Measurements from ENCODE around the gene ADAM10. TPM values are rescaled to one million over a fixed set of nuclear protein-coding genes. Genes with fewer than 3 reads are reported as not detected.
A peak's percentile ranks its signal among the peaks of the same experiment; 100 is the strongest.

The ADAM10 gene
- total RNA-seq, 2 experiments from 2014 or later: 133 to 135 TPM

- H3K9me3 Mint-ChIP-seq (ENCODE audit: insufficient read depth): no peaks in the 10 kb centered on the region
- no peaks in the 10 kb centered on the region for H3K27me3 Mint-ChIP-seq (ENCODE audit: low read depth)
- ChIA-PET CTCF (interaction anchor here (1.3 kb wide), 1 partner anchor 150 kb away, joined by 3 read pairs; the partner anchor contains the start of gene ADAM10), POLR2A (interaction anchor here (1.3 kb wide), 1 partner anchor 14 kb away, joined by 3 read pairs; no protein-coding TSS in a partner anchor)
- H3K27ac Mint-ChIP-seq: peak overlapping the region; percentile 23
- H3K4me1 Mint-ChIP-seq (ENCODE audit: low read depth): peaks cover 21% of the 10 kb centered on the region
- no peak for ATAC-seq
- H3K36me3 Mint-ChIP-seq (ENCODE audit: low read depth): peaks cover 57% of the 10 kb centered on the region
- no peak overlapping the region for H3K4me3 Mint-ChIP-seq
- no peak for DNase-seq
Observed at GRCh38 chr15:58598829-58599210, 150.7 kb downstream of the ADAM10 start.

- ATAC-seq: no peak
- DNase-seq: no peak
- ChIA-PET POLR2A (interaction anchor here (1.3 kb wide), 1 partner anchor 14 kb away, joined by 3 read pairs; no protein-coding TSS in a partner anchor), CTCF (interaction anchor here (1.3 to 1.4 kb wide), 2 partner anchors 151 to 328 kb away, joined by 3 to 5 read pairs; partner anchors contain the start of gene ADAM10)
- peaks cover 56% of the 10 kb centered on the region for H3K36me3 Mint-ChIP-seq (ENCODE audit: low read depth)
- H3K4me3 Mint-ChIP-seq: no peak overlapping the region
- H3K27ac Mint-ChIP-seq: peak overlapping the region; percentile 23
- no peaks in the 10 kb centered on the region for H3K9me3 Mint-ChIP-seq (ENCODE audit: insufficient read depth)
- H3K27me3 Mint-ChIP-seq (ENCODE audit: low read depth): no peaks in the 10 kb centered on the region
- peaks cover 27% of the 10 kb centered on the region for H3K4me1 Mint-ChIP-seq (ENCODE audit: low read depth)
Observed at GRCh38 chr15:58597943-58598828, 151.3 kb downstream of the ADAM10 start.

DNA sequence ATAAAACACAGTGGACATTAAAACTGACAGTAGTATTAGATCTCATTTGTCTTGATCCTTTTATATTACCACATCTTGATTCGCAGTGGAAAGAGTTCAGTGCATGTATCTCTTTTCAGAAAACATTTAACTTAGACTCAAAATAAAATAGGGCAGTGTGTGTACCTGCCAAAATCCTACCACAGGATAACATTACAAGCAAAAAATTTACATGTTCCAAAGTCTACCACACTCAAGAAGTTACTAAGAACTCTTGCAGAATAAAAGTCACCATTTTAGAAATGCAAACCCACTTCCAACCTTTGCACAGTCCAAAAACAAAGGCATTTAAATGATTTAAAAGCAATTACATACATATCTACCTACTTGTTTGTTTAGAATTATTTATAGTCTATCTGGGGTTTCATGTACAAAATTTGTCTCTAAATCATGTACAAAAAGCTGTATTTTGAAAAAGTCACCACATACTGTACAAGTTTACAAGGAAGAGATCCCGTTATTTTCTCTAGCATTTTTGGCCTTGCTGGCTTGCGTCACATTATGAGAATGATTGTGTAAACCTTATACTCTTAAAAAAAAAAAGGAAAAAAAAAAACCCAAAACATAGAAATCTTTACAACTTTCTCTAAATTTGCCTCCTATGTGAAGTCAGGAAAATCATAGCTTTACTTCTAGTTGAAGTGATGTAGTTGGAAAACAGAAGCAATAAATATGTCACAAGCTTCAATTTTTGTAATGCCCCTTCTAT lies 153.8 kb downstream of the ADAM10 start:
- no peaks in the 10 kb centered on the region for H3K27me3 Mint-ChIP-seq (ENCODE audit: low read depth)
- H3K36me3 Mint-ChIP-seq (ENCODE audit: low read depth): peaks cover 53% of the 10 kb centered on the region
- H3K4me3 Mint-ChIP-seq: no peak overlapping the region
- ChIA-PET POLR2A (no interaction called here), CTCF (no interaction called here)
- DNase-seq (no peak), ATAC-seq (no peak)
- H3K9me3 Mint-ChIP-seq (ENCODE audit: insufficient read depth): no peaks in the 10 kb centered on the region
- no peak overlapping the region for H3K27ac Mint-ChIP-seq
- H3K4me1 Mint-ChIP-seq (ENCODE audit: low read depth): peaks cover 27% of the 10 kb centered on the region

DNA sequence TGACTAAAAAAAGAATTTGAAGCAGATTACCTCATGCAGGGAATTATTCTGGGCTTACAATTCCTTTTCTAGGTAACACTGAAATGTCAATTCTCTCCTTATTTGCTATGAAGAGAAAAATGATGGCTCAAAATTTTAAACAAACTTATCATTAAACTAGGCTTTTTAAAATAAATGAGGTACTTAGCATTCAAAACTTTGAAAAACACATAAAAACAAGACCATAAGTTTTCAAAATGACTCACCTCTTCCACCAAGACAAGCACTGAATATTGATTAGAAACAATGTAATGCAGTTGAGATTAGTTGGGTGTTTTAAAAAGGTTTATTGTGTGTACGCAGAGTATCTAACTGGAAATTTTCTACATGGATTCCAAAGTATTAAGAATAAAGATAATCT lies 154.6 kb downstream of the ADAM10 start:
- DNase-seq (no peak), ATAC-seq (no peak)
- H3K27ac Mint-ChIP-seq: no peak overlapping the region
- H3K9me3 Mint-ChIP-seq (ENCODE audit: insufficient read depth): no peaks in the 10 kb centered on the region
- H3K36me3 Mint-ChIP-seq (ENCODE audit: low read depth): peaks cover 53% of the 10 kb centered on the region
- ChIA-PET POLR2A (no interaction called here), CTCF (no interaction called here)
- no peak overlapping the region for H3K4me3 Mint-ChIP-seq
- H3K27me3 Mint-ChIP-seq (ENCODE audit: low read depth): no peaks in the 10 kb centered on the region
- H3K4me1 Mint-ChIP-seq (ENCODE audit: low read depth): peaks cover 27% of the 10 kb centered on the region

- Mint-ChIP-seq H3K9me3 (ENCODE audit: insufficient read depth) (no peaks in the 10 kb centered on the region), H3K36me3 (ENCODE audit: low read depth) (peaks cover 47% of the 10 kb centered on the region), H3K4me1 (ENCODE audit: low read depth) (peaks cover 27% of the 10 kb centered on the region), H3K27me3 (ENCODE audit: low read depth) (no peaks in the 10 kb centered on the region), H3K4me3 (no peak overlapping the region), H3K27ac (no peak overlapping the region)
- DNase-seq (no peak), ATAC-seq (no peak)
- CTCF ChIA-PET: no interaction called here
- POLR2A ChIA-PET: no interaction called here
Observed at GRCh38 chr15:58593870-58594269, 155.6 kb downstream of the ADAM10 start.

DNA sequence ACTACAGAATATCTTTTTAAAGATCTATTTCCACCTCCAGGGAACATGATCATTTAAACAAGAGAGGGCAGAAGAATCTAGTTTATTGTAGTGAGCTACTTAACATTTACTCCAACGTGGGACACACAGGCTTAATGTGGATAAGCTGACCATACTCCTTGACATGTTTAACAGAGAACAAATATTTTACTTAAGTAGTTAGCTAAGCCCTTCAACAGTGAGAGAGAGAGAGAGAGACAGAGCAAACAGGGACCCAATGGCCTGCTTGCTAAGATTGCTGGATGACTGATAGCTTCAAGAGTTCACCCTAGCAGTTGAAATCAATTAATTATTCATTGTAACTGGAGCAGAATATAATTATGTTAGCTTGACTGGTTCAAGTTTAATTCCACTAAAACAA lies 158.6 kb downstream of the ADAM10 start:
- ATAC-seq (no peak), DNase-seq (no peak)
- no peaks in the 10 kb centered on the region for H3K27me3 Mint-ChIP-seq (ENCODE audit: low read depth)
- H3K9me3 Mint-ChIP-seq (ENCODE audit: insufficient read depth): no peaks in the 10 kb centered on the region
- ChIA-PET POLR2A (no interaction called here), CTCF (interaction anchor here (1.2 kb wide), 1 partner anchor 151 kb away, joined by 5 read pairs; no protein-coding TSS in a partner anchor)
- peaks cover 26% of the 10 kb centered on the region for H3K4me1 Mint-ChIP-seq (ENCODE audit: low read depth)
- peaks cover 26% of the 10 kb centered on the region for H3K36me3 Mint-ChIP-seq (ENCODE audit: low read depth)
- no peak overlapping the region for H3K4me3 Mint-ChIP-seq
- H3K27ac Mint-ChIP-seq: no peak overlapping the region

GRCh38 chr15:58590236-58590635 lies 159.3 kb downstream of the ADAM10 start:
- Mint-ChIP-seq H3K36me3 (ENCODE audit: low read depth) (peaks cover 21% of the 10 kb centered on the region), H3K4me3 (no peak overlapping the region), H3K27me3 (ENCODE audit: low read depth) (no peaks in the 10 kb centered on the region), H3K27ac (no peak overlapping the region), H3K9me3 (ENCODE audit: insufficient read depth) (no peaks in the 10 kb centered on the region), H3K4me1 (ENCODE audit: low read depth) (peaks cover 27% of the 10 kb centered on the region)
- DNase-seq (no peak), ATAC-seq (no peak)
- ChIA-PET CTCF (interaction anchor here (1.2 kb wide), 1 partner anchor 151 kb away, joined by 5 read pairs; no protein-coding TSS in a partner anchor), POLR2A (no interaction called here)

DNA sequence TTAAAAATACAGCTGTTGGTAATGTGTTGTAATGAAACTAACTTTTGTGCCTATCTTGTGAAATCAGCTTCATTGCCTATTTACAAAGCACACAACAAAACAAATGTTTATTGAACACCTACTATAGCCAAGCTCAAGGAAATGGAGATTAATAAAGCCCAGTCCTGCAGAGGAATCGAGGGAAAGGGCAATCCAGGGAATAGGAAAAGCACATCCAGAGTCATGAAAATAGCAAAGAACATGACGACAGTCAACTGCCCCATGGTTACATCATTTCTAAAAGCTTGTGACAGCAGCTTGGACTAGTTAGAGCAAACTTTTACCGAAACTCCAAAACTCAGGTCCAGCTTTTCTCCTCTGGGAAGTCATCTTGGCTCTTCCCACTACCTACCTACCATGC lies 160.5 kb downstream of the ADAM10 start:
- Mint-ChIP-seq H3K9me3 (ENCODE audit: insufficient read depth) (no peaks in the 10 kb centered on the region), H3K27ac (no peak overlapping the region), H3K36me3 (ENCODE audit: low read depth) (peaks cover 16% of the 10 kb centered on the region), H3K4me3 (no peak overlapping the region), H3K4me1 (ENCODE audit: low read depth) (peaks cover 23% of the 10 kb centered on the region), H3K27me3 (ENCODE audit: low read depth) (no peaks in the 10 kb centered on the region)
- no peak for ATAC-seq
- ChIA-PET POLR2A (interaction anchor here (0.6 kb wide), 1 partner anchor 101 kb away, joined by 4 read pairs; no protein-coding TSS in a partner anchor), CTCF (interaction anchor here (0.7 to 1.6 kb wide), 3 partner anchors 30 to 361 kb away, joined by 3 read pairs; no protein-coding TSS in a partner anchor)
- no peak for DNase-seq

DNA sequence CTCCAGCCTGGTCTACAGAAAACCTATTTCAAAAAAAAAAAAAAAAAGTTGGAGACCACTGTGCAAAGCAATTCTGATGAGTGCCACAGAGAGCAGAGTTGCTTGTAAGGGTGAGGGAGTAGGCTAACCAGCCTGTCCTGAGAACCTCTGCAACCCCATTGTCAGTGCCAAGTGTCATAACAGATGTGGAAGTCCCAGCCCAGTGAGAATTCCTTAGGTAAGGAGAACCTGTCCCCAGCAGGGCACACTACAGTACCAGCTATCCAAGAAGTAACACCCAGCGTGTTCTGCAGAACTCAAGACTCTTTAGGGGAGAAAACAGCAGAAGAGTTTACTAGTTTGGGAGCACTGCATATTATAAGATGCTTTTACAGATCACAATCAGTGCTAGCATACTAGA lies 161.4 kb downstream of the ADAM10 start:
- no peak for DNase-seq
- Mint-ChIP-seq H3K27ac (no peak overlapping the region), H3K4me3 (no peak overlapping the region), H3K9me3 (ENCODE audit: insufficient read depth) (peaks cover 6% of the 10 kb centered on the region), H3K27me3 (ENCODE audit: low read depth) (peaks cover 4% of the 10 kb centered on the region), H3K4me1 (ENCODE audit: low read depth) (peaks cover 15% of the 10 kb centered on the region), H3K36me3 (ENCODE audit: low read depth) (peaks cover 13% of the 10 kb centered on the region)
- no peak for ATAC-seq
- CTCF ChIA-PET: interaction anchor here (0.9 to 1.6 kb wide), 2 partner anchors 29 to 360 kb away, joined by 3 read pairs; no protein-coding TSS in a partner anchor
- POLR2A ChIA-PET: no interaction called here

GRCh38 chr15:58587486-58587885 lies 162.0 kb downstream of the ADAM10 start:
- H3K27me3 Mint-ChIP-seq (ENCODE audit: low read depth): peaks cover 4% of the 10 kb centered on the region
- H3K36me3 Mint-ChIP-seq (ENCODE audit: low read depth): peaks cover 11% of the 10 kb centered on the region
- H3K27ac Mint-ChIP-seq: no peak overlapping the region
- ATAC-seq (no peak), DNase-seq (no peak)
- no peak overlapping the region for H3K4me3 Mint-ChIP-seq
- POLR2A ChIA-PET: no interaction called here
- CTCF ChIA-PET: interaction anchor here (1.6 kb wide), 1 partner anchor 360 kb away, joined by 3 read pairs; no protein-coding TSS in a partner anchor
- peaks cover 12% of the 10 kb centered on the region for H3K9me3 Mint-ChIP-seq (ENCODE audit: insufficient read depth)
- H3K4me1 Mint-ChIP-seq (ENCODE audit: low read depth): peaks cover 15% of the 10 kb centered on the region

DNA sequence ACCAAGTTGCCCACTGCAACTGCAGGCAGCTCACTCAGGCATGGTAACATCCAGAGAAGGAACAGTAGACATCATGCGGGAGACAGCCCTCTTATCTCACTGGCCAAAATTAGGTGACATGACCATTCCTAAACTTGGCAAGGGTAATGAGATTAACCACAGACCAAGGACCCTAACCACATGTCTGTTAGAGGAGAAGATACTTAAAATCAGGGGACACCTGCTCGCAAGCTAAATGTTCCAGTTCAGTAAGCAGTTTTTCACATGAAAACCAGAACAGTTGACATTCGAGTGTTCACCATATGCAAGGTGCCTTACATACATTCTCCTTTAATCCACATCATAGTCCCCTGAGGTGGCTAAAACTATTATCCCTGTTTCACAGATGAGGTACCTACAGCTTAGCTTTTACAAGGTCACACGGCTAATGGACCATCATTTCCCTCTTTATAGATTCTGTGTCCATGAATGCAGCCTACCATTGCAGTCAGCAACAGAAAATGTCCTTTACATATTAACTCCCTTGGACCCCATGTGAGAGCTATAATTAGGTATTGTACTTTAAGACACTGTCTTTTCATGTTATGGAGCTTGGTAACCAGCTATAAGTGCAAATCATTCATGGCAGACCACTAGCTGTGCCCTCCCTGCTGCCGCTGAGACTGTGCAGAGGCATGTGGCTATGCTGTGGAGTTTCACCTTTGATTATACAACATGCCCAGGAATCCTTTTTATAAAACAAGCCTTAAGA lies 163.6 kb downstream of the ADAM10 start:
- POLR2A ChIA-PET: no interaction called here

More for the DNA sequence above, 163.6 kb downstream of the ADAM10 start:
- peaks cover 15% of the 10 kb centered on the region for H3K4me1 Mint-ChIP-seq (ENCODE audit: low read depth)
- peaks cover 4% of the 10 kb centered on the region for H3K27me3 Mint-ChIP-seq (ENCODE audit: low read depth)
- H3K27ac Mint-ChIP-seq: peak overlapping the region; percentile 53
- peaks cover 4% of the 10 kb centered on the region for H3K36me3 Mint-ChIP-seq (ENCODE audit: low read depth)
- ATAC-seq (no peak), DNase-seq (no peak)
- CTCF ChIA-PET: interaction anchor here (1.6 to 2.5 kb wide), 2 partner anchors 11 to 358 kb away, joined by 4 to 12 read pairs; no protein-coding TSS in a partner anchor
- H3K4me3 Mint-ChIP-seq: no peak overlapping the region
- H3K9me3 Mint-ChIP-seq (ENCODE audit: insufficient read depth): peaks cover 19% of the 10 kb centered on the region

Data from activated CD8-positive, alpha-beta T cell treated with anti-CD3 and anti-CD28 coated beads, Interleukin-2, amount 10 ng/mL, durations not matched to agents 7 days and 5 days (primary cell).